ENCODE measurements around the gene SERPINA3.

- no peak for TF ChIP-seq POLR2A (IDR thresholded peaks at IDR 0.05)
- TF ChIP-seq CTCF (IDR thresholded peaks at IDR 0.05), result no peak
Measured at GRCh38 chr14:94644102-94644535, 31.9 kb downstream of the SERPINA3 start.
